Aorta (tissue), 5 donors: ENCODE measurements around the gene KCTD11. TPM values are rescaled to one million over a fixed set of nuclear protein-coding genes. Genes with fewer than 3 reads are reported as not detected.

ENCODE experiments used
- ATAC-seq: fragments of 200-7000 bp; cut with Tn5 transposase; one replicate; pipeline ENCODE4 v1.9.1; 2022; ENCODE audit warnings: moderate library complexity; ENCODE audit not compliant: low FRiP score
- DNase-seq, 2 donors: peaks; one replicate each; pipeline ENCODE4 v3.0.0-alpha.2; 2020
- H3K27ac ChIP-seq, 2 donors: one replicate each; pipeline ENCODE4 v1.5.1; 2013; ENCODE audit warnings: low read length in 2 of 2, mild to moderate bottlenecking in 2 of 2, moderate library complexity in 2 of 2, control low read depth in 1 of 2, inconsistent platforms in 1 of 2, low read depth in 1 of 2
- H3K27me3 ChIP-seq, 2 donors: one replicate each; pipeline ENCODE4 v1.6.1; 2013; ENCODE audit warnings: control low read depth in 1 of 2, low read length in 1 of 2, mild to moderate bottlenecking in 1 of 2, moderate library complexity in 1 of 2; ENCODE audit not compliant: insufficient read depth in 2 of 2, control insufficient read depth in 1 of 2
- H3K36me3 ChIP-seq, 2 donors: one replicate each; pipeline ENCODE4 v1.6.1; 2013; ENCODE audit warnings: control low read depth in 1 of 2, low read length in 1 of 2, mild to moderate bottlenecking in 1 of 2; ENCODE audit not compliant: insufficient read depth in 2 of 2, control insufficient read depth in 1 of 2
- H3K4me1 ChIP-seq, 2 donors: one replicate each; pipeline ENCODE4 v1.6.1; 2013; ENCODE audit warnings: low read length in 2 of 2, control low read depth in 1 of 2, mild to moderate bottlenecking in 1 of 2, moderate library complexity in 1 of 2; ENCODE audit not compliant: insufficient read depth in 2 of 2, control insufficient read depth in 1 of 2
- H3K4me3 ChIP-seq, 2 donors: one replicate each; pipeline ENCODE4 v1.5.1; 2013; ENCODE audit warnings: low read length in 2 of 2, control low read depth in 1 of 2, mild to moderate bottlenecking in 1 of 2
- H3K9me3 ChIP-seq: one replicate; pipeline ENCODE4 v1.6.1; 2013; ENCODE audit warnings: mild to moderate bottlenecking, low read length; ENCODE audit not compliant: control insufficient read depth
- WGBS, 2 donors: extraction: QIAGEN DNeasy Blood & Tissue Kit; methylation state at CpG; one replicate each; pipeline ENCODE4 v1.1.7; 2013; 5-methylcytosine and 5-hydroxymethylcytosine counted together
- intact Hi-C, 2 donors: fragments of 100-400 bp; cut with DNase I; formaldehyde crosslinking; loops; one replicate each; pipeline versions ENCODE4 v1.14.2 to v1.15.0; 2022
- polyA plus RNA-seq, 2 donors: library from polyadenylated mRNA; stranded (reverse); fragments of 200-250 nt; gene quantifications; one replicate each; pipeline ENCODE4 v1.2.3, GENCODE V29; 2013
- total RNA-seq, 2 donors: library from RNA; stranded (reverse); fragmentation: NEBNext Ultra II Directional; extraction: Animal tissue kit (Norgen Biotek cat#: 25700); gene quantifications; one replicate each; pipeline ENCODE4 v1.2.1, GENCODE V29; 2021
- donor health status: healthy with polysubstance abuse.
- donor health status: Bipolar disorder and iron deficiency.
- donor health status: DM: no; HTN: no; CAD: no.
- donor health status: DM: no; HTN: no; CAD: no.
- donor health status: DM: yes; HTN: yes; CAD: no.

The KCTD11 gene
- total and polyA plus RNA-seq, 4 donors = 11.0 to 15.8 (median 11.9) TPM

- no peak for ATAC-seq
These were observed 18.9 kb downstream of the KCTD11 start for GRCh38 chr17:7370853-7371252.

GRCh38 chr17:7374353-7374752, 22.4 kb downstream of the KCTD11 start:
- DNase-seq (no peak), ATAC-seq (no peak)
- intact Hi-C loops = no loop called here
- no peaks in the 10 kb centered on the region for H3K27me3 ChIP-seq
- no peaks in the 10 kb centered on the region for H3K36me3 ChIP-seq
- no peak overlapping the region for H3K4me3 ChIP-seq
- WGBS, 2 donors = 88 to 92% methylated on average over 2 of the region's 2 CpGs
- H3K9me3 ChIP-seq = no peaks in the 10 kb centered on the region
- no peak overlapping the region for H3K27ac ChIP-seq
- no peaks in the 10 kb centered on the region for H3K4me1 ChIP-seq

More at GRCh38 chr17:7370853-7371252, 18.9 kb downstream of the KCTD11 start:
- Histone ChIP-seq H3K36me3 (no peaks in the 10 kb centered on the region), H3K9me3 (no peaks in the 10 kb centered on the region), H3K27me3 (no peaks in the 10 kb centered on the region), H3K4me3 (no peak overlapping the region), H3K4me1 (no peaks in the 10 kb centered on the region), H3K27ac (no peak overlapping the region)
- intact Hi-C loops = no loop called here
- 82 to 84% methylated on average over 4 of the region's 4 CpGs for WGBS, 2 donors
- no peak for DNase-seq

- H3K4me1 ChIP-seq = no peaks in the 10 kb centered on the region
- H3K4me3 ChIP-seq = no peak overlapping the region
- no peaks in the 10 kb centered on the region for H3K36me3 ChIP-seq
- no peak for ATAC-seq
- H3K27me3 ChIP-seq = no peaks in the 10 kb centered on the region
- H3K9me3 ChIP-seq = no peaks in the 10 kb centered on the region
- no peak for DNase-seq
- WGBS, 2 donors = 96% methylated on average over 3 of the region's 3 CpGs
- no peak overlapping the region for H3K27ac ChIP-seq
- intact Hi-C loops = no loop called here
These were observed 27.2 kb downstream of the KCTD11 start for GRCh38 chr17:7379134-7379533.

- intact Hi-C loops = no loop called here
- H3K27ac ChIP-seq = no peak overlapping the region
- H3K9me3 ChIP-seq = no peaks in the 10 kb centered on the region
- WGBS, 2 donors = 15 to 16% methylated on average over 7 of the region's 7 CpGs
- no peaks in the 10 kb centered on the region for H3K36me3 ChIP-seq
- H3K4me3 ChIP-seq = no peak overlapping the region
- no peaks in the 10 kb centered on the region for H3K27me3 ChIP-seq
- no peaks in the 10 kb centered on the region for H3K4me1 ChIP-seq
- peak; percentile 44 for ATAC-seq
- peak in 1 of 2 donors; percentile 80 for DNase-seq
These were observed 28.4 kb downstream of the KCTD11 start for GRCh38 chr17:7380321-7380720.

GRCh38 chr17:7380855-7381683, 29.1 kb downstream of the KCTD11 start, which contains the start of gene TNK1:
Gene TNK1, plus strand, starts transcription at chr17:7381089. Its CDS starts 1,838 bp downstream, at chr17:7382927.
- Histone ChIP-seq H3K4me1 (no peaks in the 10 kb centered on the region), H3K4me3 (peak within 1 kb of the TSS; percentile 24 to 42), H3K27me3 (no peaks in the 10 kb centered on the region), H3K27ac (no peak within 1 kb of the TSS), H3K9me3 (no peaks in the 10 kb centered on the region), H3K36me3 (no peaks in the 10 kb centered on the region)
- 5 to 7% methylated on average over 29 to 52 of the region's 52 CpGs for WGBS, 2 donors
- ATAC-seq (no peak), DNase-seq (peak; percentile 69 to 83)
- intact Hi-C loops = no loop called here

GRCh38 chr17:7382901-7383300, 30.9 kb downstream of the KCTD11 start:
- WGBS, 2 donors = 91 to 92% methylated on average over 10 of the region's 10 CpGs
- Histone ChIP-seq H3K27ac (no peak overlapping the region), H3K36me3 (no peaks in the 10 kb centered on the region), H3K4me1 (no peaks in the 10 kb centered on the region), H3K4me3 (no peak overlapping the region), H3K9me3 (no peaks in the 10 kb centered on the region), H3K27me3 (no peaks in the 10 kb centered on the region)
- DNase-seq (no peak), ATAC-seq (no peak)
- intact Hi-C loops = no loop called here

- intact Hi-C loops = no loop called here
- DNase-seq (no peak), ATAC-seq (no peak)
- WGBS, 2 donors = 73 to 77% methylated on average over 10 to 11 of the region's 11 CpGs
- no peak overlapping the region for H3K27ac ChIP-seq
- no peaks in the 10 kb centered on the region for H3K27me3 ChIP-seq
- no peaks in the 10 kb centered on the region for H3K4me1 ChIP-seq
- H3K36me3 ChIP-seq = no peaks in the 10 kb centered on the region
- no peak overlapping the region for H3K4me3 ChIP-seq
- H3K9me3 ChIP-seq = no peaks in the 10 kb centered on the region
These were observed 31.4 kb downstream of the KCTD11 start for GRCh38 chr17:7383371-7383741.

- Histone ChIP-seq H3K9me3 (no peaks in the 10 kb centered on the region), H3K4me1 (no peaks in the 10 kb centered on the region), H3K4me3 (no peak overlapping the region), H3K27me3 (no peaks in the 10 kb centered on the region), H3K36me3 (no peaks in the 10 kb centered on the region), H3K27ac (no peak overlapping the region)
- peak in 1 of 2 donors; percentile 56 for DNase-seq
- WGBS, 2 donors = 3 to 5% methylated on average over 55 to 65 of the region's 65 CpGs
- peak; percentile 80 for ATAC-seq
- intact Hi-C loops = no loop called here
These were observed 32.0 kb downstream of the KCTD11 start for GRCh38 chr17:7383742-7384488.
